ENCODE data around the gene C2orf68.
"Not testable (repeated sequence)": the region's sequence is repeated elsewhere in the genome, so short reads cannot be mapped to it uniquely, and the experiment has no call there.

Gene C2orf68

DNA sequence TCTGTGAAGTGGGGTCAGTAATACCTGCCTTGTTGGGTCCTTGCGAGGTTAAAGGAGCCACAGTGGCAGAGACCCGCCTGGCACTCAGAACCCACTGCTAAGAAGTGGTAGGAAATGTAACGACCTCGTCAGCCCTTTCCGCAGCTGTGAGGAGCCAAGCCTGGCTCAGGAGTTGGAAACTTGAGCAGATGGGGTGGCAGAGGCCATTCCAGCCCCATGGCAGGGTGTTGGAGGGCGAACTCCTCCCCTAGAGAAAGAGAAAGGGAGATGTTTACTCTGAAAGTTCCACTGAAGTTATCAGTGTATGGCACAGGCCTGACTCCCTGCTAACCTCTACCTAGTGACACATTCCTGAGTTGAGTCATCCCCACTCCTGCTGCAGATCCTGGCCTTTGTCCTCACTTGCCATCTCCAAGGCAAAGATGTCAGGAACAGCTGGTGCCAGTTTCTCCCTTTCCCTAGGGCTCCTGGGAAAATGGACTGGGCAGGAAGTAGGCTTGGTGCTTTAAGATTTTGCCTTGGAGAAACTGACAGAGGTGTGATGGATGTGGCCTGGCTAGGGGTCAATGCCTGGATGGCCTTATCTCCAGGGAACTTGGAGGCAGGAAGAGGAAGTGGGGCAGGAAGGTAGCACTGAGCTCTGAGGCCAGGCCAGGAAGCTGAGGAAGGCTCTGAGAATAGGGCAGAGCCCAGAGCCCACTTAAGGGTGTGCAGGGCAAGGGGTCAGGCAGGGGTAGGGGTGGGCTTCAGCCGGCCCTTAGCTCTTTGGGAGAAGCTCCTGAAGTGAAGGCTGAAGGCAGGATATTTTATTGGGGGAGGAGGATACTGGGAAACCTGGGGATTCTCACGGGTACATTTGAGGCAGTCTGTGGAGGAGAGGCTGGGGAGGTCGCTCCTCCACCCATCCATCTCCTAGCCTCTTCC, 26.7 kb downstream of the C2orf68 start:
- FAIRE-seq (peak; percentile 67), DNase-seq (ENCODE audit: insufficient read length, low spot score) (peak; percentile 83)

DNA sequence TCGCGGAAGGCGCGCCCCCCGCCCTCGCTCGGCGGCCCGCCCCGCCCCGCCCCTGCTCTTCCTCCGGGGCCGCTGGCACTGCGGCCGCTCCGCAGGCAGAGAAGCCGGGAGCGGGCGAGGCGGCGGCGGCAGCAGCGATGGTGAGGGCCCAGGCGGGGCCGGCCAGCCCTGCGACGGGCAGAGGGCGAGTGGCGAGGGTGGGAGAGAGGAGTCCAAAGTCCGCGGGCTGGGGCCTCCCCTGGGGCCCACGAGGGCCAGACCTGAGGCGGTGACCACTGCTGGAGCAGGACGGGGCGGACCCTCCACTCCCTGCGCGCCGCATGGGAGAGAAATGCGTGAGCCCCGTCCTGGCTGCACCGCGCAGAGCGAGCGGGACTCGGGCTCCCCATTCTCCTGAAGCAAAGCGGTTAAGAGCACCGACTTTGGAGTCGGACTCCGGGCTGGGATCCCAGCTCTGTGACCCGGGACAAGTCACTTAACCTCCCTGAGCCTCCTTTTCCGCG, 27.5 kb downstream of the C2orf68 start, which contains the start of gene VAMP5:
TSS of gene VAMP5 (plus strand) at position 78 of the 503 bp plus-strand sequence. CDS start at position 138, 60 bp downstream.
- no peak for DNase-seq (ENCODE audit: insufficient read length, low spot score)
- no peak for FAIRE-seq

DNA sequence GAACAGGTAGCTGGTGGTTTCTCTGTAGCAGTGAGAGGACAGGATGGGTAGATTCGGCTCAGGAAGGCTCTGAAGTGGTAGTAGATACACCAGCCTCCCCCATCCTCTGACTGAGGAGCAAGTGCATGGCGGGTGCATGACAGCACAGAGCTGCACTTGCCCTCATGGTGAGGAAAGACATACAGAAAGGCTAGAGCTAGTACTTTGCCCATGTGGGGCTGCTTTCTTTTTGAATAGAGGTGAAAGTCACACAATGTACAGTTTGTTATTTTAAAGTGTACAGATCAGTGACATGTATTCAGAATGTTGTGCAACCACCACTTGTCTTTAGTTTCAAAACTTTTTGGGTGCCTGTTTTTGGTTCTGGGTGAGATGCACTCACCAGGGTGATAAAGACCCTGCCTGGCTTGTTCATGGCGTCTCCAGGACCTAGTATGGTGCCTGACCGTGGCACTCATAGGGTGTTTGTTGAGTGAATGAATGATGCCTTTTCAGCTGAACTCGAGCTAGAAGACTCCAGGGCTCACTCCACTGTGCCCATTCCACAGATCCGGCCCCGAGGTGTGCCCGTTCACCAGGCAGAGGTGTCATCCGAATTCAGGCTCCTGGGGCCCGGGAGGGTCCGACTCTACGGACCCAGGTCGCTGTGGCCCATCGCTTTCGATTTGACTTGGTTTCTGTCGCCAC, 28.1 kb downstream of the C2orf68 start:
- DNase-seq (ENCODE audit: insufficient read length, low spot score): no peak
- no peak for FAIRE-seq

DNA sequence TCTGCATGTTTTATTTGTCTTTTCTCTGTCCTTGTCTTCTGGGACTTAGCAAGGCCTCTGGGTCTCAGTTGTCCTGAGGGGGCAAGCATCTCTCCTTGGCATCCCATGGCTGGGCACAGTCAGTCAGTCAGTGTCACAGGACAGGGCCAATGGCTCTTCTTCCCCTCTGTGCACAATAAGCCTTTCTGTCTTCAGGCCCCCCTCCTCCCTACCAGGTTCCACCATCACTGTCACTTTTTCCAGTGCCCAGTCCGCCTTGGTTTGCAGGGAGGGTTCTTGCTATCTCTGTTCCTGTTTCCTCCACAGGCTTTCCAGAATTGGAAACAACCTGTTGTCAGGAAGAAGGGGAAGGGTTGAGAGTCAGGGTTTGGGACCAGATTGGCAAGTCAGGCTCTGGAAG, 29.4 kb downstream of the C2orf68 start:
- no peak for DNase-seq (ENCODE audit: insufficient read length, low spot score)
- no peak for FAIRE-seq

DNA sequence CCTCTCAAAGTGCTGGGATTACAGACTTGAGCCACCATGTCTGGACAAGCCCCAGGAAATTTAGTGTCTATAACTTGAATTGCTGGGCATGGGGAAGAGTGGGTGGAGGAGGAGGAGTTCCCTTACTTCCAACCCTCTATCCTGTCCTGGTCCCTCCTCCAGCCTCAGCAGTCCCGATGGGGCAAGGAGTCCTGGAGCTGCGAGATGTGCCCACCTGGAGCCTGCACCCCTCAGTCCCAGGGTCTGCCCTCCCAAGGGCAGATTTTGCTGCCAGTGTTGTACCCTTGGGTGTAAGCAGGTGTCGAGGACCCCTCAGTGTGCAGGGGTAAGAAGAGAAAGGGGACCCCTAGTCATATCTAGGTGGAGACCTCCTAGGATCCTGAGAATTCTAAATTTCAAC, 31.7 kb downstream of the C2orf68 start:
- DNase-seq (ENCODE audit: insufficient read length, low spot score) (no peak), FAIRE-seq (no peak)

DNA sequence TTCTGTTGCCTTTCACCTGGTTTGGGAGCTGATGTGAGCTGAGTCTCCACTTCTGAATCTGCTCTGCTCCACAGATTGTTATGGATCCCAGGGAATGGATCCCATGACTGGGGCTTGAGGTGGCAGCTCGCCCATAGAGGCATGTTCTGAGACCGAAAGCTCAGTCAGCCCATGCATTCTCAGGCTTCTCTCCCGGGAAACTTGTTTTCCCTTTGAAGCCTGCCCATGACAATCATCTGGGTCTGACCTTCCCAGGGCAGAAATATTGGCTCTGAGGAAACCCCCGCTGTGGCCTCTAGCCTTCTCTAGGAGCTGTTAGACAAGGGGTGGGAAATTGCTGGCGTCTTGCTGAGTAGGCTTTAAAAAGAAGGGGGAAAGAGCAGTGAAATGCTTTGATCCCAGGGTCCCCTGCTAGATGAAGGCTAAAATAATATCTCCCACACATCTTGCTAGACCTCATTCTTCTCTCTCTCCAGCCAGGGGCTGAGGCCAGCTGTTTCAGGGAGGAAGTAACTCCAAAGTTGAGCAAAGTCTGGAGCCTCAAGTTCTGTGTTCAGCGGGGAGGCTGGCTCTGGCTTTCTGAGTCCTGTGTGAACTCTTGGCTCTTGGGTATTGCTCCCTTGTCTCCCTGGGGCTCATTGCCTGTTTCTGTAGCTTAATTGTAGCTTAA, 32.5 kb downstream of the C2orf68 start:
- FAIRE-seq (no peak), DNase-seq (ENCODE audit: insufficient read length, low spot score) (no peak)

DNA sequence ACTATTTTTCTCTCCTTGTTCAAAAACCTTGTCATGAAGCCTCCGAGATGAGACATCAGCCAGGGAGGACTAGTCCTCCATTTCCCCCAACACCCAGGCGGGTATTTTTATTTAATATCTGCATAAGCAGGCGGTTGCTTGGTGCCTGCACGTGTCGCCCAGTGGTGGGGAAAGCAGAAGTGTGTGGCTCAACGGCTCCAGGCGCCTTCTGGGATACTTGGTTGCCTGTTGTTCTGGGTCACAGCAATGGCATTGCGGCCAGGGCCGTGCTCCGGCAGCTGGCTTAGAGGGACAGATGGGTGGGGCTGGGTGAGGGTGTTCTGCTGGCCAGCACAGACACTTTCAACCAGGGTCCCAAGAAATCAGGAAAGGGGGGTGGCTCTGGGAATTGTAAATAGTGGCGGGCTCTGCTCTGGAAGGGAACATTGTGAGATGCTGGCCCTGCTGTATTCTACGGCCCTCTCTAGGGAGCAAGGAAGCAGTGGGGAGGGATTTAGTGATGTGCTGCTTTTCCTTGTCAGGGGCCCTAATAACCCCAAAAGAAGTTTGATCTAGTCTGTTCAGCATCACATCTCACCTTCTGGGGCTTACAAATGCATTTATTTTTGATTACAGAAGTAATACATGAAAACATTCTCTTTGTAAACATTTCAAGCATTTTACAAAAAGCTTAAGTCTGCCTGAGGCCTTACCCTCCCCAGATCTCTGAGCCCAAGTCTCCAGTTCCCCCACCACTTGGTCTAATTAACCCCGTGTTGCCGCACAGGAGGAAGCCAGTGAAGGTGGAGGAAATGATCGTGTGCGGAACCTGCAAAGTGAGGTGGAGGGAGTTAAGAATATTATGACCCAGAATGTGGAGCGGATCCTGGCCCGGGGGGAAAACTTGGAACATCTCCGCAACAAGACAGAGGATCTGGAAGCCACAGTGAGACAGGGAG, 33.4 kb downstream of the C2orf68 start:
- FAIRE-seq (no peak), DNase-seq (ENCODE audit: insufficient read length, low spot score) (no peak)

DNA sequence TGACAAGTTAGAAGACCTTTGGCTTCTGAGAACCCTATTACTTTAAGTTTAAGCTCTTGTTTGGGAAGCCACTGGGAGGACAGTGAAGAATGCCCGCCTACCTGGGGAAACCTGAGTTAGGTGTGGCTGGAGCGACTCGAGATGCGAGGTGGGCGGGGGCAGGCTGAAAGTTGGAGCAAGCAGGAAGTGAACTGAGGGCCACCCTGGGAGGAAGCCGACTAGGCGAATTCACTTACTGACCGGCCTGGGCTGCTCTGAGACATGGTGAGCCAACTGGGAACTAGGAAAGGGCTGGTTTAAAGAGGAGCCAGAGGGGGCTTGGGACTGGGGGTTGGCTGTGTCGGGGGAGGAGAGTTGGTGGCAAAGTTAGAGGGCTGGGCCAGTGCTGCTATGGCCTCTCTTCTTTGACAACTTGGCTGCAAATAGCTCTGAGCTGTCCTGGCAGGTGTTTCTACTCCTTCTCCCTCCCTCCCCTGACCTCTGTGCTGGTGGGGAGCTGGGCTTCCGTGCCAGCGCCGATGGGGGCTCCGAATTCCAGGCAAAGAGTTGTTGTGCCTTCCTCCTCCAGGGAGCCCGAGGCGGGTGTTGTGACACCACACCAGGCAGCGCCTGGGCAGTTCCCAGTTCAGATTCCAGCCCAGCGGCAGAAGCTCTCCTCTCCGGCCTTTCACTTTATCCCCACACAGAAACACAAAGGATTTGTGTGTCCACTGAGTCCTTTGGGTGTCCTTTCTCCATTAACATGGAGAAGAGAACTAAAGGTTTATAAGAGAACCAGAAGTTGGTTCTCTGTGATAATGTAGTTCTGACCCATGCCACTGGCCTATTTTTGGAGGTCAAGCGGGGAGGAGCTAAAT, 34.3 kb downstream of the C2orf68 start, which contains the start of gene VAMP8:
TSS of gene VAMP8 (plus strand) at position 201 of the 857 bp plus-strand sequence. CDS start at position 262, 61 bp downstream.
- FAIRE-seq: no peak
- DNase-seq (ENCODE audit: insufficient read length, low spot score): no peak

DNA sequence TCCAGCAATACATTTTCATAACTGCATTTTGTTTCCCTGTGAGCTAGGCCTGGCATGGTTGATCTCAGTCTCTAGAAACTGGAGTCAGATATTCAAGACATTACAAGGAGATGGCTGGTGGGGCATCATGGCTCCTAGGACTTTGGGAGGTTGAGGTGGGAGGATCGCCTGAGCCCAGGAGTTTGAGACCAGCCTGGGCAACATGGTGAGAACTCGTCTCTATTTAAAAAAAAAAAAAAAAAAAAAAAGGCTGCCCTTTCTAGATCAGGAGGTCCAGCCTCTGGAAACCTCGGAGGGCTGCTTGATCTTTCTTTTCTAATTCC, 34.8 kb downstream of the C2orf68 start:
- DNase-seq (ENCODE audit: insufficient read length, low spot score) (no peak), FAIRE-seq (no peak)

DNA sequence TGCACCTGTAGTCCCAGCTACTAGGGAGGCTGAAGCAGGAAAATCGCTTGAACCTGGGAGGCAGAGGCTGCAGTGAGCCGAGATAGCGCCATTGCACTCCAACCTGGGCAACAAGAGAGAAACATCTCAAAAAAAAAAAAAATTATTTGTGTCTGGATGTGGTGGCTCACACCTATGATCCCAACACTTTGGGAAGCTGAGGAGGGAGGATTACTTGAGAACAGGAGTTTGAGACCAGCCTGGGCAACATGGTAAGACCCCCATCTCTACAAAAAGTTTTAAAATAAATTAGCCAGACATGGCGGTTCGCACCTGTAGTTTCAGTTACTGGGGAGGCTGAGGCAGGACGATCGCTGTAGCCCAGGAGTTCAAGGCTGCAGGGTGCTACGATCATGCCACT, 36.1 kb downstream of the C2orf68 start:
- no peak for FAIRE-seq
- no peak for DNase-seq (ENCODE audit: insufficient read length, low spot score)

DNA sequence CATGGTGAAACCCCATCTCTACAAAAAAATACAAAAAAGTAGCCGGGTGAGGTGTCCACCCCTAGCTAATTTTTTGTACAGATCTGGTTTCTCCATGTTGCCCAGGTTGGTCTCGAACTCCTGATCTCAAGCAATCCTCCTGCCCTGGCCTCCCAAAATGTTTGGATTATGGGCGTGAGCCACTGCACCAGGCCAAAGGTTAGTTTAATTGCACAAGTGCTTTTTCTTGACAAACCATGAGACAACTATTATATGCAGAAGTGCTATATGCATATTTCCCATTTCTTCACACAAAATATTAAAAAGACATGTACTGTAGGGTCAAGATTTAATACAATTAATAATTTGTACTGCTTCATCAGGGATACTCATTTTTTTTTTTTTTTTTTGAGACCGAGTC, 45.6 kb downstream of the C2orf68 start:
- FAIRE-seq (no peak), DNase-seq (ENCODE audit: insufficient read length, low spot score) (no peak)

DNA sequence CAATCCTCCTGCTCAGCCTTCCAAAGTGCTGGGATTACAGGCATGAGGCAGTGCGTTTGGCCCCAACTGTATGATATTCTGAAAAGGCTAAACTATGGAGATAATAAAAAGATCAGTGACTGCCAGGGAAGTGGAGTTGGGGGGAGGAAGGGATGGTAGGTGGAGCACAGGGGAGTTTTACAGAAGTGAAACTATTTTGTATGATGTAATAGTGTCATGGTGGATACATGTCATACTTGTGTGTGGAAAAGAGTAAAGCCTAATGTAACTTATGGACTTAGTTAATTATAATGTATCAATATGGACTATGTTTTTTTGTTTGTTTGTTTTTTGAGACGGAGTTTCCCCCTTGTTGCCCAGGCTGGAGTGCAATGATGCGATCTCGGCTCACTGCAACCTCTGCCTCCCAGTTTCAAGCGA, 47.7 kb downstream of the C2orf68 start:
- no peak for FAIRE-seq
- no peak for DNase-seq (ENCODE audit: insufficient read length, low spot score)

DNA sequence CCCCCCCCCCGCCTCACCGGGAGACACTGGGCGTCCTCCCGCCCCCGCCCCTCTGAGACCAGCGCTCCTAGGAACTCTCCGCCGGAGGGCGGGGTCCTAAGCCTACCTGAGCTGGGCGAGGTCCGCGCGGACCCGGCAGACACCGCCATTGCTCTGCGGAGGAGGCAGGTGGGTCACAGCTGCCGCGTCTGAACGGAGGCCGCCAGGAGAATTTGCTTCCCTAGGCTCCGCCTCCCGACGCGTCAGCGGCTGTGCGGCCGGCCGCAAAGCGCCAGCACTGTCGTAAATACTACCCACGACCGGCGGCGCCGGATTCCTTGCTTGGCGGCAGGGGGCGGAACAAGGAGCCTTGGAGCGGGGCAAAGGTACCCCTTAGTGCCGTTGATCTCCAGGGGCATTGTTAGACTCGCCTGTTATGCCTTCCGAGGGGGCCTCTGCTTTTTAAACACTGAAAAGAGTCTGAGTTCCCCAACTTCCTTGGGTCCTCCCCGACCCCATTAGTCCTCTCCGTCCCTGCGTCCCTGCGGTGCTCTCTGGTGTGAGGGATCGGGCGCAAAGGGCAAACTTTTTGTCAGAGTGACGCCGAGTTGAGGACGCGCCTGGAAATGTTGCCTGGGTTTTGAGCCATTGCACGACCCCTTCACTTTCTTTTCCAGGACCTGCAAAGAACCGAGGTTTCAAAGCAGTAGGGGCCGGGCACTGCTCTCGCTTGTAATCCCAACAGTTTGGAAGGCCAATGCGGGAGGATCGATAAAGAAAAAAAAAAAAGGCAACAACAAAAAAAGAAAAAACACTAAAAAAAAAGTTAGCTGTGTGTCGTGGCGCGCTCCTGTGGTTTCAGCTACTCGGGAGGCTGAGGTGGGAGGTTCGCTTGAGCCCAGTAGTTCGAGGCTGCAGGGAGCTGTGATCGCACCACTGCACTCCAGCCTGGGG, 50.3 kb downstream of the C2orf68 start, which contains the start of gene GGCX:
TSS of gene GGCX (minus strand) at position 214 of the 933 bp plus-strand sequence. CDS start at position 149, 65 bp downstream.
- DNase-seq (ENCODE audit: insufficient read length, low spot score): peak; percentile 89
- peak; percentile 90 for FAIRE-seq

DNA sequence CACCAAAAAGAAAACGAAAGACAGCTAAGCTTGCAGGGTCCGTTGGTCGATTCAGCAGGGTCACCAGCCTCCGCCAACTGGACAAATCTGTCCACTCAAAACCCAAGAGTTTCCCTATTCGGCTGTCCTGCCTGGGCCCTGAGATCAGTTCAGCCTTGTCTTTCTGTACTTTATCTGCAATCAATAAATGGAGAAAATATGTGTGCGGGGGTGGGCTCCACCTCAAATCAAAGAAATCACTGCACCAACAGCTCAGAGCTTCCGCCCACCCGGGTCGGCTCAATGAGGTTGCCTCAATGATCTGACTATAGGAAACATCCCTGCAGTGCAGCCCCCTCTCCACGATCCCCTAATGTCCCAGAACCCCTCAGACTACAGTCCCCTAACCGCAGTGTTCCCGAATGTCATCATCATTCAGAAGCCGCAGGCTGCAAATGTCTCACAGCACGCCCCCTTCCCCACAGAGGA, 51.0 kb downstream of the C2orf68 start:
- DNase-seq (ENCODE audit: insufficient read length, low spot score) (no peak), FAIRE-seq (no peak)

DNA sequence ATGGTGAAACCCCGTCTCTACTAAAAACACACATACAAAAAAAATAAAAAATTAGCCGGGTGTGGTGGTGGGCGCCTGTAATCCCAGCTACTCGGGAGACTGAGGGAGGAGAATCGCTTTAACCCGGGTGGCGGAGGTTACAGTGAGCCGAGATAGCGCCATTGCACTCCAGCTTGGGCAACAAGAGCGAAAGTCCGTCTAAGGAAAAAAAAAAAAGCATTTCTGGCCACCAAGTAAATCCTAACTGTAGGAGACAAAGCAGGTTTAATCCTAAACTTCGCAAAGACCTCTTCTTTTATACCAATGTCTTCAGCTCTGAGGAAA, 51.5 kb downstream of the C2orf68 start:
- not testable (repeated sequence) for FAIRE-seq

DNA sequence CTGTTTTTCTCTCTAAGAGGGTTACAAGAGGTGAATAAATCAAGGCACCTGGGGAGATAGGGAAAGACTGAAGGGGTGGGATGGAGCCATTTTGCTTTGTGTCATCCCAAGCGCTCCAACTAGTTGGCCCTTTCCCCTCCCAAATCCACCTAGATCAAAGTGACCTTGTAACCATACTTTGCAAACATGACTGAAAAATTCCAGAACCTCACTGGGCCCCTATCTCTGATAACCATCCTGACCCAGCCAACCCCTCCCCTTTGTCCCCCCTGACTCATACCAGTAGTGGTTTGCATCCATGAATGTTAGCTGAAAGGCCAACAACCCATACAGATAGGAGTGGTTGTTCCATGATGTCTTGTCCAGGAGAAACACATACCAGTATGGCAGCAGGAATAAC, 53.7 kb downstream of the C2orf68 start:
- DNase-seq (ENCODE audit: insufficient read length, low spot score) (no peak), FAIRE-seq (no peak)

More for the DNA sequence above, 51.5 kb downstream of the C2orf68 start:
- not testable (repeated sequence) for DNase-seq (ENCODE audit: insufficient read length, low spot score)

DNA sequence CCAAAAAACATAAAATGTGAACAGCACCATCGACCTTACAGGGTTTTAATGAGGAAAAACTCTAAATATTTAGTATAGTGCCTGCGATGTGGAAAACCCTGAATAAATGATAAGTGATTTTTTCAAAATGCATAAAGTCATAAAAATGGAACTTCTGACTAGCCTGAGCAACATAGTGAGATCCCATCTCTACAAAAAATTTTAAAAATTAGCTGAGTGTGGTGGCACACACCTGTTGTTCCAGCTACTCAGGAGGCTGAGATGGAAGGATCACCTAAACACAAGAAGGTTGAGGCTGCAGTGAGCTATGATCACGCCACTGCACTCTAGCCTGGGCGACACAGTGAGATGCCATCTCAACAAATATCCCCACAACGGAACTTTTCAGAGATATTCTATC, 54.7 kb downstream of the C2orf68 start:
- no peak for DNase-seq (ENCODE audit: insufficient read length, low spot score)
- no peak for FAIRE-seq

Data from HTR-8/SVneo (cell line).